Measurements from ENCODE around the gene LRPAP1.

GRCh38 chr4:3527101-3527913, 4.9 kb downstream of the LRPAP1 start:
- TF ChIP-seq SIN3A (IDR thresholded peaks at IDR 0.05; ENCODE audit: borderline replicate concordance, insufficient read depth, low read depth, low read length) (no peak), CTCF (IDR thresholded peaks at IDR 0.05) (no peak), REST (IDR thresholded peaks at IDR 0.05; ENCODE audit: insufficient read depth in 1 of 2, low read depth in 2 of 2, low read length in 1 of 2) (no peak)

Data from Panc1 (cell line).